ENCODE data around the gene CREBBP.

DNA sequence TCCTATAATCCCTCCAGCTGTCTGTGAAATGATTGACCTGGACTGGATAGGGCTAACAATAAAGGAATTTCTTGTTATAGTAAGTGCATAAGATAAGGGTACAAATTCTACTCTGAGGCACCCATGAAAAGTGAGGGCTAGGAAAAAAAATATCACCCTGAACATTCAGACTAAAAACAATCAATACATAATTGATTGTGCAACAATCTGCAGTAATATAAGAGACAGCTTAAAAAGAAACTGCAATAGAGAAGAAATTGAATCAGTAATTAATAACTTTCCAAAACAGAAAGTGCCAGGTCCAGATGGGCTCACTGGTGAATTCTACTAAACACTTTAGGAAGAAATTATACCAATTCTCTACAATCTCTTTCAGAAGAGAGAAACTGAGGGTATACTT is 44.2 kb upstream of the CREBBP start:
- TF ChIP-seq, protein P1, sequence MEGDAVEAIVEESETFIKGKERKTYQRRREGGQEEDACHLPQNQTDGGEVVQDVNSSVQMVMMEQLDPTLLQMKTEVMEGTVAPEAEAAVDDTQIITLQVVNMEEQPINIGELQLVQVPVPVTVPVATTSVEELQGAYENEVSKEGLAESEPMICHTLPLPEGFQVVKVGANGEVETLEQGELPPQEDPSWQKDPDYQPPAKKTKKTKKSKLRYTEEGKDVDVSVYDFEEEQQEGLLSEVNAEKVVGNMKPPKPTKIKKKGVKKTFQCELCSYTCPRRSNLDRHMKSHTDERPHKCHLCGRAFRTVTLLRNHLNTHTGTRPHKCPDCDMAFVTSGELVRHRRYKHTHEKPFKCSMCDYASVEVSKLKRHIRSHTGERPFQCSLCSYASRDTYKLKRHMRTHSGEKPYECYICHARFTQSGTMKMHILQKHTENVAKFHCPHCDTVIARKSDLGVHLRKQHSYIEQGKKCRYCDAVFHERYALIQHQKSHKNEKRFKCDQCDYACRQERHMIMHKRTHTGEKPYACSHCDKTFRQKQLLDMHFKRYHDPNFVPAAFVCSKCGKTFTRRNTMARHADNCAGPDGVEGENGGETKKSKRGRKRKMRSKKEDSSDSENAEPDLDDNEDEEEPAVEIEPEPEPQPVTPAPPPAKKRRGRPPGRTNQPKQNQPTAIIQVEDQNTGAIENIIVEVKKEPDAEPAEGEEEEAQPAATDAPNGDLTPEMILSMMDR (IDR thresholded peaks at IDR 0.05) = no peak
- TF ChIP-seq ZFX (IDR thresholded peaks at IDR 0.05; ENCODE audit: borderline replicate concordance) = no peak
